MG63 (cell line): ENCODE measurements around the gene ZNF385B. TPM values are rescaled to one million over a fixed set of nuclear protein-coding genes. Genes with fewer than 3 reads are reported as not detected.

Source experiments
- DNase-seq: peaks from one replicate; pipeline ENCODE4 v3.0.0-alpha.2; 2020
- H3K27me3 ChIP-seq: fragments of 250-450 bp; sonication (Bioruptor Pico); 2 replicates; pipeline ENCODE4 v1.5.1; 2020; ENCODE audit warnings: mild to moderate bottlenecking, moderate library complexity
- H3K36me3 ChIP-seq: fragments of 250-450 bp; sonication (Bioruptor Pico); 2 replicates; pipeline ENCODE4 v1.5.1; 2020; ENCODE audit warnings: mild to moderate bottlenecking, moderate library complexity
- H3K4me3 ChIP-seq: fragments of 250-450 bp; sonication (Bioruptor Pico); 2 replicates; pipeline ENCODE4 v1.5.1; 2020; ENCODE audit warnings: mild to moderate bottlenecking, moderate library complexity
- H3K9me3 ChIP-seq: fragments of 250-450 bp; sonication (Bioruptor Pico); 2 replicates; pipeline ENCODE4 v1.5.1; 2020; ENCODE audit warnings: mild to moderate bottlenecking, moderate library complexity
- total RNA-seq: library from RNA; depleted of rRNA; stranded (reverse); fragments of >200 nt; shearing (Covaris generic); gene quantifications from 2 replicates; pipeline ENCODE4 v1.2.3, GENCODE V29; 2014; ENCODE audit warnings: low replicate concordance

ZNF385B gene
- total RNA-seq, 1 experiment from 2014 or later: not detected

DNA sequence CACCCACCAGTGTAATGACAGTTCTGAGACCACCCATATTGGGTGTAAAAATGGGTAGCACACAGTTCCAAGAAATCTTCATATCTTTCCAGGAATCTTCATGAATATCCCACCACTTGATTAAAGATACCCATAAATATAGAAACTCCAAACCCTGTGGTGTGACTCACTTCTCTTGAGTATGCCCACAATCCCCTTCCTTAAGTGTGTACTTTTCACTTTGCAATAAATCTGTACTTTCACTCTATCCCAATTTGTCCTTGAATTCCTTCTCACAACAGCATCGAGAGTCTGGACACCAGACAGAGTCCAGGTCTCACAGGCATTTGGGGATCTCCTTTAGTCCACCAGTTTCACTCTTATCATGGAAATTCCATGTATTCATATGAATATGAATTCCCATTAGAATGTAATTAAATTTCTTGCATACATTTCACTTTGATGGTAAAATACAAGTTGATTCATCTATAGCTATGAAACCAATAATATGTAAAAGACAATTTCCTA, 309.8 kb downstream of the ZNF385B start:
- DNase-seq: no peak
- Histone ChIP-seq H3K36me3 (no peaks in the 10 kb centered on the region), H3K27me3 (no peaks in the 10 kb centered on the region), H3K4me3 (no peak overlapping the region), H3K9me3 (no peaks in the 10 kb centered on the region)

DNA sequence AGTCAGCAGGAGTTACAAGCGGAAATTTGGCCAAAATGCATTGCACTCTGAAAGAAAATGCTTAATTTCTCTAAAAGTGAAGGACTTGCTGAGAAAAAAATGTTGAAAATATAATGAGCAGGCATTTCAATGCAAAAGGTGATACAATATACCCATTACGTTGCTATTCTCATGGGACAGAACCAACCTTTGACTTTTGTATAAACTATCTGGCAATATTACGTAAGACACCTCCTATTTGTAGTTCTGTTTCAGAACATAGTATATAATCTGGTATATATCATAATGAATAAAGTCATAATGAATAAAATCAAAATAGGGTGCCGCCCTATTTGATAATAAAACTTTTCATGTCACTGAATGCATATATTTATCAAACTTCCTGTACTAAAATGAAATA, 310.6 kb downstream of the ZNF385B start:
- no peak for DNase-seq
- H3K36me3 ChIP-seq: no peaks in the 10 kb centered on the region
- H3K27me3 ChIP-seq: no peaks in the 10 kb centered on the region
- no peak overlapping the region for H3K4me3 ChIP-seq
- H3K9me3 ChIP-seq: no peaks in the 10 kb centered on the region

DNA sequence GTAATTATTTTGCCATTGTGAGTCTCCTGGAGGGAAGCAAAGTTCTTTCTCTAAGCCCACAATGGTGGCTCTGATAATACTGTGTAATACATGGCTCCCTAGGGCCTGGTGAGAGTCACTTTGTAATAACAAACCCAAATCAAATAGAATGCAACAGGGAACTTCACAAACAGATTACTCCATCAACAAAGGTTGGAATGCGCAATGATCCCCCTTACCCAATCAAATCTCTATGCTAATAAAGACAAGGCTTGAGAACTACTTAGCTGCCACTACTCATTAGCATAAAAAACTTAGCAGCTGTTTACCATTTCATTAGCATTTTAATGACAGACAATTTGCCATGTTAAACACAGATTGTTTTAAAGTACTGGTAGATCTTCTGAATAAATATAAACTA, 311.2 kb downstream of the ZNF385B start:
- Histone ChIP-seq H3K36me3 (no peaks in the 10 kb centered on the region), H3K27me3 (no peaks in the 10 kb centered on the region), H3K9me3 (no peaks in the 10 kb centered on the region), H3K4me3 (no peak overlapping the region)
- DNase-seq: no peak

DNA sequence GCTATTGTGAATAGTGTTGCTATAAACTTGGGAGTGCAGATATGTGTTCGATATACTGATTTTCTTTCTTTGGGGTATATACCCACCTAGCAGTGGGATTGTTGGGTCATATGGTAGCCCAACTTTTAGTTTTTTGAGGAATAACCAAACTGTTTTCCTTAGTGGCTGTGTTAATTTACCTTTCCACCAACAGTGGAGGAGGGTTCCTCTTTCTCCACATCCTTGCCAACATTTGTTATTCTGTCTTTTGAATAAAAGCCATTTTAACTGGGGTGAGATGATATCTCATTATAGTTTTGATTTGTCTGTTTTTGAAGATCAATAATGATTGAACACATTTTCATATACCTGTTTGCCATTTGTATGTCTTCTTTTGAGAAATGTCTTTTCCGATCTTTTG, 314.8 kb downstream of the ZNF385B start:
- H3K9me3 ChIP-seq: no peaks in the 10 kb centered on the region
- H3K36me3 ChIP-seq: no peaks in the 10 kb centered on the region

DNA sequence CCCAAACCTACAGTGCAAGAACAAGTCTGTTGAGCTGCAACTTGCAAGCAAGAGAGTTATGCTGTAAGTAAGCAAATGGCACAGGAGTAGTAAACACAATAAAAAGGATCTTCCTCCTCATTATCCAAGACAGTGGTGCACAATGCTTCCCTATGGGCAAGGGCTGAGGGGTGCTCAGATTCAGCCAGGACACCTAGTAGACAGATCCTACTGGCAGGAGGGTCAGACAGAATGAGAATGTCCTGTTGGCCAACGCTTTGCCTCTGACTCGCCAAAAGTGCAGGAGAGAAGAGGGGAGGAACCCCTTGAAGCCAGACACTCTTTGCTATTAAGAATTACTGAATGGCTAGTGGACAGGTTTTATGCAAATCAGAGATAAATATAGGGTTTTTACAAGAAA, 316.4 kb downstream of the ZNF385B start:
- Histone ChIP-seq H3K9me3 (no peaks in the 10 kb centered on the region), H3K4me3 (no peak overlapping the region), H3K36me3 (no peaks in the 10 kb centered on the region), H3K27me3 (no peaks in the 10 kb centered on the region)
- DNase-seq: no peak

More for the DNA sequence above, 314.8 kb downstream of the ZNF385B start:
- Histone ChIP-seq H3K4me3 (no peak overlapping the region), H3K27me3 (no peaks in the 10 kb centered on the region)
- DNase-seq: no peak

DNA sequence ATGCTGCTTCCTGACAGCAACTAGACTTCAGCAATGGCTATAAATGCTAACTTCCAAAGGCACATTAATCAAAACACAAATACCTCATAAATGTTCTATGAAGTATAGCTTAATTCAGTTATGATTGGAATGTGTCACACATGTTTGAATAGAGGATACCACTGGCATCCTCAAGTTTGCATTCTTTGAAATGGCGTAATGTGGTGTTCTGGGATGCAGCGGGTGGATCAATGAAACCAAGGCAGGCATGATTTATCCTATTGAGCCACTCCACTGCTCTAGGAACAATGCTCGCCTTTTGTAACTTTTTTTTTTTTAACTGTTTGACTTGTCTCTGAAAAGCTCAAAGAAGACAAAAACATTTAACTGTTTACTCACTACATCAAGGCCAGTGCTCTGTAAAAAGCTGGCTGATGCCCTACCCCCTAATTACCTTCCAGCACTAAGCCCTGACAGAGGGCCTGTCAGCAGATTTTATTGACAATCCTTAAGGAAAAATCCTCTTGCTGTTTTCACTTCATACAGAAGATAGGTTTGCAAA, 318.0 kb downstream of the ZNF385B start:
- no peaks in the 10 kb centered on the region for H3K27me3 ChIP-seq
- peaks cover 2% of the 10 kb centered on the region; the same call in 1 of the 2 replicates for H3K9me3 ChIP-seq
- H3K36me3 ChIP-seq: no peaks in the 10 kb centered on the region
- no peak overlapping the region for H3K4me3 ChIP-seq
- no peak for DNase-seq

DNA sequence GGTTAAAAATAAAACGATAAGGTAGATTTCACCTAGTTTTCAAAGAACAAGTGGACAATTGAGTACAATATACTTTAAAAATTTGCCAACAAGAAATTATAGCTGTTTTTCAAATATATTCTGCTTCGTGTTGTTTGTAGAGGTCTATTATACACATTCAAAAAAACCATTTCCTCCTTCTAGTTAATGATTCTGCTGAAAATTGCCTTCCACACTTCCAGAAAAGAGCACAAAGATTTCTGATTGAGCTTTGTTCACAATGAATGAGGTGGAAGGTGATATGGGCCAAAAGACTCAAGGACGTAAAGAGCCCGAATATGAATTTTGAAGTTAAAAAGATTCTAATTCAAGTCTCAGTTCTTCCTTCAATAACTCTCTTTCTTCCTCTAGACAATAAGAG, 319.8 kb downstream of the ZNF385B start:
- Histone ChIP-seq H3K27me3 (no peaks in the 10 kb centered on the region), H3K9me3 (peaks cover 2% of the 10 kb centered on the region; the same call in 1 of the 2 replicates), H3K36me3 (no peaks in the 10 kb centered on the region), H3K4me3 (no peak overlapping the region)
- DNase-seq: no peak

DNA sequence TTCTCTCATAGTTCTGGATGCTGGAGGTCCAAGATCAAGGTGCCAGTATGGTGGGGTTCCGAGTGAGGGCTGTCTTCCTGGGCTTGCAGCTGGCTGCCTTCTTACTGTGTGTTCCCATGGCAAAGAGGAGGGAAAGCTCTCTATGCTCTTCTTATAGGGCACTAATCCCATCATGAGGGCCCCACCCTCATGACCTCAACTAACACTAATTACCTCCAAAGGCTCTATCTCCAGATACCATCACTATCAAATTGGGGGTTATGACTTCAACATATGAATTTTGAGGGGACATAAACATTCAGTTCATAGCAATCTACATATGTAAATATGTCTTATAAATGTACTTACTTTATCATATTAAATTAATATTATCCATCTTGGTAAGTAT, 322.3 kb downstream of the ZNF385B start:
- Histone ChIP-seq H3K9me3 (peaks cover 2% of the 10 kb centered on the region; the same call in 1 of the 2 replicates), H3K4me3 (no peak overlapping the region), H3K36me3 (no peaks in the 10 kb centered on the region), H3K27me3 (no peaks in the 10 kb centered on the region)
- no peak for DNase-seq

DNA sequence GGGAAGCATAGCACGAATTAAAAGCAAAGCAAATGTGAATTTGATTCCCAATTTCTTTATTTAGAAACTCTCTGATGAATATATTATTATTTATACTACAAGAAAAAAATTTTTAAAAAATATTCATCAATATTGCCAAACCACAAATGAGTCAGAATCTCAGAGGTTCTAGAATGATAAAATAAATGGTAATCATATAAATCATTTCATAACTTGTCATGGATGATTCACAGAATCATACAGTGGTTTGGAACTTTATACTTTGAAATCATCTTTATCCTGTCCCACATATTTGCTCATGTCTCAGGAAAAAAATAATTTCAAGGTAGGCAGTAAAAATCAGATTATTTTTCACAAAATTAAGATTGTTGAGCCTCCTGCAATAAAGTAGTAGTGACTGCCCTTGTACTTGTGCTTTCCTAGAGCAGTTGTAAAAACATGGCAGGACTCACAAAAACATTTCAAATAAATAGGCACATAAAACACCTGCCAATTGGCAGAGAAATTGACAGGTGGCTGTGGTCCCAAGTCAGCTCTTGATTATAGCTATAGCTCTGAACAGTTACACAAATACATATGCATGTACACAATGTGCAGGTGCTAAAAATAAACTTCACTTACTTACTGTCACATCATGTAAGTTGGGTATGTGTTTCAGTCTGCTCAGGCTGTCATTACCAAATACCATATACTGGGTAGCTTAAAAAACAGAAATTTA, 322.8 kb downstream of the ZNF385B start:
- Histone ChIP-seq H3K36me3 (no peaks in the 10 kb centered on the region), H3K9me3 (peaks cover 2% of the 10 kb centered on the region; the same call in 1 of the 2 replicates), H3K27me3 (no peaks in the 10 kb centered on the region), H3K4me3 (no peak overlapping the region)
- DNase-seq: no peak

DNA sequence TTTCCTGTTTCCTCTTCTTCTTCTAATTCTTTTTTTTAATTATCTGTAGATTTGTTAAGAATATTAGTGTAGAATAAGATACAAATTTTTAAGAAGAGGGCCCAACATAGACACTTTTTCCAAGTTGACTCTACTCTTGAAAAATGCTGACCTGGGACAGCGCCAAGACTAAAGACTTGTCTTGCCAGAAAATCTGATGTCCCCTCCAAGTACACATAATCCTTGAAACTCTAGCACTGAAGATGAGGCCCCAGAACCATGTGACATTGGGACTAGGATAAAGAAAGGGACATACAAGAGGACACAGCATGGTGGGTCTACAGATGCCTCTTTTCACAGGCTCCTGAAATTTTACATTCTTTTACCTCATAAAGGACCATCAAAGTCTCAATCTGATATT, 325.2 kb downstream of the ZNF385B start:
- peak; percentile 9 for DNase-seq
- H3K27me3 ChIP-seq: no peaks in the 10 kb centered on the region

DNA sequence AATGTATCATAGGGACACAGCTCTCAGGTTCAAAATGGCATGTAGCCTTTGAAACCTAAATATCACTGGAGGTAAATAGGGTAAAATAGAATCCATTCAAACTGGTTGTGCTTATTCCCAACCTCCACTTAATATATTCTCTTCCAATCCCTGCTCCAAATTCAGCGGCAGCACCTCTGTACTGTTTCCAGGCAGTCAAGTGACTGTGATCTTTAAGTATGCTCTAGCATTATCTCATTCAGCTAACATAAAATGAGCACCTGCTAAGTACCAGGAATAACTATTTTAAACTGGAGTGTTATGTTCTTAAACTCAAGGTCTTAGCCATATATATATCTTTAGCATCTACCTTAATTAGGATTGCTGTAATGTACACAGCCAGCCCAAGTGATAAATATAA, 327.5 kb downstream of the ZNF385B start:
- no peaks in the 10 kb centered on the region for H3K27me3 ChIP-seq
- no peaks in the 10 kb centered on the region for H3K36me3 ChIP-seq
- no peak overlapping the region for H3K4me3 ChIP-seq
- no peaks in the 10 kb centered on the region for H3K9me3 ChIP-seq
- DNase-seq: no peak

More for the DNA sequence above, 325.2 kb downstream of the ZNF385B start:
- H3K9me3 ChIP-seq: peaks cover 2% of the 10 kb centered on the region; the same call in 1 of the 2 replicates
- H3K36me3 ChIP-seq: no peaks in the 10 kb centered on the region
- no peak overlapping the region for H3K4me3 ChIP-seq

DNA sequence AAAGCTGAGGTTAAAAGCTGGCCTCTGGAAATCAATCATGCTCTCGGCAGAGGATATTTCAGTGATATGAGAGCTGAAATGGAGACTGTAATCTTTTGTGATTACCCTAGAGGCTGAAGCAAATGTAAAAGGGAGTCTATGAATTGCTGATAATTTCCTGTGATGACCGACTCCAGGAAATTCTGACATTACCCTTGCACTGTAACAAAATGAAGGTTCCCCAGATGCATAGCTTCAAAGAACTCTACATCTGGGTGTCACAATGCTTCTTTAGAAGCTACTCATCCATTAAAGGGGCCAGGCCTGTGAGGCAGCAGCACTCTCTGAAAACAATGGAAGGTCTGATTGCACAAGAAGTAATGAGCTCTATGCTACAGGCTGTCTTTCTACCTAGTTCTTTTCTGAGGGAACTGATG, 328.5 kb downstream of the ZNF385B start:
- no peaks in the 10 kb centered on the region for H3K27me3 ChIP-seq
- H3K9me3 ChIP-seq: no peaks in the 10 kb centered on the region
- H3K36me3 ChIP-seq: no peaks in the 10 kb centered on the region
- DNase-seq: no peak
- no peak overlapping the region for H3K4me3 ChIP-seq

DNA sequence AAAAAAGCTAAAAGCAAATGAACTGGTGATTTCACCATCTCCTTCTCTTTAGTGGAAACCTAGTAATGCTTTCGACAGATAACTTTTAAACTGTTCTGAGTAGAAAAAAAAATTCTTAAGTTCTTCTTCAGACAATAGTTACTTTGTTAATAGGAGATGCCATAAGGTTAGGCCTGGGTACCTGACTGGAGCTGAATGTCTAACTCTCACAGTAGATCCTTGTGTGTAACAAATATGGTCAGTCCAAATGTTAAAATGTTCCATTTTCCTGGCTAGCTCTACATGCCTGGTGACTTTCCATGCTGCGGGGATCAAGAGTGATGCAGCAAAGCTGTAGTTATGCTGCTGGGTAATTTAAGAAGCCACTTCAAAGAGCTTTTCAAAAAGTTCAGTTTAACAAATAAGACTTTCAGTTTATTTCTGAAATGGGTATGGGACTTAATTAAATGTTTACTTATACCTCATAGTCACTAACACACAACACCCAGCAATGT, 332.8 kb downstream of the ZNF385B start:
- no peak for DNase-seq
- H3K27me3 ChIP-seq: no peaks in the 10 kb centered on the region
- H3K36me3 ChIP-seq: no peaks in the 10 kb centered on the region
- no peaks in the 10 kb centered on the region for H3K9me3 ChIP-seq
- H3K4me3 ChIP-seq: no peak overlapping the region

DNA sequence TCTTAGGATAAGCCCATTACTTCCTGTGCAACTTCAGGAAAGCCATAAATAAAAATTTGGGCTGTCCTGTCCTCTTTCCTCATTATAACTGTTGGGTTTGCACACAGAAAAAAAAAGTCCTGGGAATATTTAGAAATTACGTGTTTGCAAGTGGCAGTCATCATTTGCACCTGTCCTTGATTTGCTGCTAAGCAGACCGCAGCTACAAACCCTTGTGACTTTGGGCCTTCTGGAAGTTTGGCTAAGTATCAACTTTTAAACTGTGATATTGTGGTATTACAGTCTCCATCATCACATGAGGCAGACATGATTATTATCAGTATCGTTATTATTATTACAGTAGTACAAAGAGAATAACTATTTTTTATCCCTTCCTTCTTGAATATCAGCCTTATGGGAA, 336.1 kb downstream of the ZNF385B start:
- Histone ChIP-seq H3K36me3 (no peaks in the 10 kb centered on the region), H3K27me3 (no peaks in the 10 kb centered on the region), H3K4me3 (no peak overlapping the region), H3K9me3 (no peaks in the 10 kb centered on the region)
- no peak for DNase-seq

DNA sequence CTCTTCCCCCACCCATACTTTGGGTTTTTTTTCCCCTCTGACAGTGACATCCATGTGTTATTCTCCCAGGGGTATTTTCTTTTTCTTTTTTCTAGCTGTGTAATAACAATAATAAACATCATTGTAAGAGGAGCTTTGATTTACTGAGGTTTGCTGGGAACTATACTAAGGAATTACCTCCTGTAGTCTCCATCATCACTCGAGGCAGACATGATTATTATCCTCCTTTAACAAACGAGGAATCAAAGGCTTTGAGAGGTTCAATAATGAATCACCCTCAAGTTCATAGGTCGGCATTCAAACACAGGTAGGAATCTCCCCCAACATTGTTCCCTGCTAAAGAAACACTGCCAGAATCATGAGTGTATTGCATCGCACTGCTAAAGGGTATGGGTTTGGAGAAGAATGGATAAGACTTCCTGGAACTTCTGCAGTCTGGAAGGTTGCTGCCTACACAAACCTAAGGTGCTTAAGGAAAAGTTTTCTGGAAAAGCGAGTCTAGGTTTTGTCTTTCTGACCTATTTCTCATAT, 336.5 kb downstream of the ZNF385B start:
- Histone ChIP-seq H3K4me3 (no peak overlapping the region), H3K27me3 (no peaks in the 10 kb centered on the region), H3K36me3 (no peaks in the 10 kb centered on the region), H3K9me3 (no peaks in the 10 kb centered on the region)
- DNase-seq: no peak

DNA sequence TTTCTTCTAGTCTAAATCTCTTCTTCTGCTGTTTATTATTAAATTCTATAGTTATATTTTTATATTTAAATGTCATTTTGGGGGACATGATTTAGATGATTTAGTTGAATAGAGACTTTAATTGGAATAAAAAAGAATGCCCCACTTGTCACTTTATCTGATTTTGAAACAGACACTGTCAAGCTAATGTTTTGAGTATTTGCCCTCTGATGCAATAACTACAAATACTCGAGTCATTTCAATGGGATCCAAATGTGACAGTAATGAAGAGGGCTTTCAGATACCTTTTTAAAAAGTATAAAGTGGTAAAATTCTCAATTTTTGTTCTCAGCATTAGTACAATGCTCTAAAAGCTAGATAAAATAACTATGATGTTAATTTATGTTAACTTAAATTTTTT, 339.5 kb downstream of the ZNF385B start:
- Histone ChIP-seq H3K36me3 (no peaks in the 10 kb centered on the region), H3K27me3 (no peaks in the 10 kb centered on the region), H3K4me3 (no peak overlapping the region), H3K9me3 (no peaks in the 10 kb centered on the region)
- no peak for DNase-seq

DNA sequence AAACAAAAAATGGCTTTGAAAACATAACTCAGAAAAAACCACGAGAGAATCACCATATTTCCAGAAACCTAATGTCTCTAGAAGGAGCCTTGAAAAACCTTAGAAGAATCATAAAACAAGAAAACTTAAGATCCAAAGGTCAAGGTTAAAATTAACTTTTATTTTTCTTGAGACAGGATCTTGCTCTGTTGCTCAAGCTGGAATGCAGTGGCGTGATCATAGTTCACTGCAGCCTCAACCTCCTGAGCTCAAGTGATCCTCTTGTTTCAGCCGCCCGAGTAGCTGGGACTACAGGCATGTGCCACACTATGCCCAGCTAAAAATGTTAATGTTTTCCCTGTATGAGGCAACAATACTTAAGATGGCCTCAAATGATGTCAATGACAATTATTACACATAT, 342.6 kb downstream of the ZNF385B start:
- Histone ChIP-seq H3K9me3 (no peaks in the 10 kb centered on the region), H3K4me3 (no peak overlapping the region), H3K36me3 (no peaks in the 10 kb centered on the region), H3K27me3 (no peaks in the 10 kb centered on the region)
- DNase-seq: no peak

DNA sequence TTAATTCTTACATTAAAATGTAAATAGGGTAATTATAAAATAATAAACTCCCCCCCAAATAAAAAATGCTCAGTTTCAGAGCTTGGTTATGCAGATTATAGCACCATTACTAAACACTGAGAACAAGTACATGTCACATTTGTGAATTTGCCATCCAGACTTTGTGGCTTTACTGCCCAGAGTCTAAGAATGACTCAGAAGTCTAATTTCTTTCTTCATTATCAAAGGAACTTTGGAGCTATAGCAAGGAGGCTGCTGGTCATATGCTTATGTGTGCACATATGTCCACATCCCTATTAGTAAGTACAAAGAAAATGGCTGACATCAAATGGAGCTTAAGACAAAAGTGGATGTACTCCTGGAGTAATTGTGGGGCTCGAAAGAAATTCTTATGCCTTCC, 348.2 kb downstream of the ZNF385B start:
- H3K36me3 ChIP-seq: no peaks in the 10 kb centered on the region
- no peak for DNase-seq
- no peaks in the 10 kb centered on the region for H3K9me3 ChIP-seq
- no peak overlapping the region for H3K4me3 ChIP-seq
- no peaks in the 10 kb centered on the region for H3K27me3 ChIP-seq
